Measurements from ENCODE around the gene GRIFIN.

Gene GRIFIN

GRCh38 chr7:2517678-2518507 is 41.7 kb upstream of the GRIFIN start:
- no peak overlapping the region for H3K4me3 ChIP-seq
- no peak for DNase-seq (ENCODE audit: low spot score in 2 of 2)
- in situ Hi-C loops (cut with MboI; ENCODE audit: low sequenced_read_pairs) = no loop called here
- H3K4me1 ChIP-seq = peaks cover 18% of the 10 kb centered on the region
- no peaks in the 10 kb centered on the region for H3K9me3 ChIP-seq
- no peaks in the 10 kb centered on the region for H3K27me3 ChIP-seq (ENCODE audit: low read depth)
- H3K36me3 ChIP-seq (replicated peaks) = no peaks in the 10 kb centered on the region

DNA sequence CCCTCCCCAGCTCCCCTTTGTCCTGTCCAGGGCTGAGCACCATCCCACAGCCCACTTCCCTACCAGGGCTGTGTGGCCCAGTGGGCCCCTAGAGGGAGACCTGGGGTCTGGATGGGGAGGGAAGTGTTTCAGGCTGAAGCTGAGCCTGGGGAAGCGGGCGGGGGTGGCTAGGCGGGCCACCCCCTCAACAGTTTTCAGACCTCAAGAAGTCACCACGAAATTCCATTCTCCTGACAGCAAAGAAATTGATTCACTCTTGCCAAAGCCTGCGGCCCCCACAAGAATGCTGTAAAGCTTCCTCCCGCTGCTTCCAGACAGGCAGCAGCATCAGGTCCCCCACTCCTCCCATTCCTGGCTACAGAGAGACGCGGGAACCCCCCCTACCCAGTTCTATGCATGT is 40.8 kb upstream of the GRIFIN start:
- H3K4me3 ChIP-seq = no peak overlapping the region
- DNase-seq (ENCODE audit: low spot score in 2 of 2) = no peak
- no peaks in the 10 kb centered on the region for H3K27me3 ChIP-seq (ENCODE audit: low read depth)
- in situ Hi-C loops (cut with MboI; ENCODE audit: low sequenced_read_pairs) = no loop called here
- H3K9me3 ChIP-seq = no peaks in the 10 kb centered on the region
- peaks cover 14% of the 10 kb centered on the region for H3K4me1 ChIP-seq
- no peaks in the 10 kb centered on the region for H3K36me3 ChIP-seq (replicated peaks)

- Histone ChIP-seq H3K4me1 (peaks cover 9% of the 10 kb centered on the region), H3K36me3 (replicated peaks) (no peaks in the 10 kb centered on the region), H3K9me3 (no peaks in the 10 kb centered on the region), H3K4me3 (no peak overlapping the region), H3K27me3 (ENCODE audit: low read depth) (no peaks in the 10 kb centered on the region)
- in situ Hi-C loops (cut with MboI; ENCODE audit: low sequenced_read_pairs) = no loop called here
- DNase-seq (ENCODE audit: low spot score in 2 of 2) = no peak
These were observed 40.0 kb upstream of the GRIFIN start for GRCh38 chr7:2516194-2516555.

DNA sequence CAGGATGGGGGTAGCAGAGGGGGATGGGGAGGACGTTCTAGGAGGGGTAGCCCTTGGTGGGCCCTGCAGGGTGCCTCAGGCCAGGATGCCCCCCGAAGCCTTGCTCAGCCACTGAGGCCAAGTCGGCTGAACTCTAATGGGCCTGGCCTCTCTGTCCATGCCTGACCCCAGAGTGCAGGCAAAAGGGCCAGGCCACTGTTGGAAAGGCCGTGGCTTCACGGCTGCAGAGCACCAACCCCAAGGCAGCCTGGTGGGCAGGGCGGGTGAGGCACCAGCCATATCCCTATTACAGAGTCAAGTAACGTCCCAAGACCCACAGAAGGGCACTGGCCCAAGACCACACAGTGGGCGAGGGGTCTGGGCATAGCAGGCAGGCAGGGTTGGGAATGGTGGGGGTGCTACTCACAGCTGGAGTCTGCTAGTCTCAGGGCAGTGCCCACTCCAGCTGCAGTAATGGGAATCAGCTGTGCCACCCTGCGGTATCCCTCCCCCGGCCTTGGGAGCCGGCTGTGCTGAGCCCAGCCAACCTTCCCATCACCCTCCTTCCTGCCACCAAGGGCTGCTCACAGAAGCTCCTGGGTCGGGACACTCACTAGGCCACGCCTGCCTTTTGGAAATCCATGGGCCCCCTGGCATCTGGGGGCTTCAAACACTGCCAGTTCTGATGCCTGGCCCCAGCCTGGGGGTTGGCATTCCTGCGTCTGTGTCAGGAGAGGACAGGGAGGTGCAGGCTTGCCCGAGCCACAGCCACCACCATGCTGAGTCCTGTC is 39.4 kb upstream of the GRIFIN start:
- in situ Hi-C loops (cut with MboI; ENCODE audit: low sequenced_read_pairs) = no loop called here
- Histone ChIP-seq H3K4me1 (peaks cover 8% of the 10 kb centered on the region), H3K36me3 (replicated peaks) (no peaks in the 10 kb centered on the region), H3K9me3 (no peaks in the 10 kb centered on the region), H3K4me3 (no peak overlapping the region), H3K27me3 (ENCODE audit: low read depth) (no peaks in the 10 kb centered on the region)
- no peak for DNase-seq (ENCODE audit: low spot score in 2 of 2)

DNA sequence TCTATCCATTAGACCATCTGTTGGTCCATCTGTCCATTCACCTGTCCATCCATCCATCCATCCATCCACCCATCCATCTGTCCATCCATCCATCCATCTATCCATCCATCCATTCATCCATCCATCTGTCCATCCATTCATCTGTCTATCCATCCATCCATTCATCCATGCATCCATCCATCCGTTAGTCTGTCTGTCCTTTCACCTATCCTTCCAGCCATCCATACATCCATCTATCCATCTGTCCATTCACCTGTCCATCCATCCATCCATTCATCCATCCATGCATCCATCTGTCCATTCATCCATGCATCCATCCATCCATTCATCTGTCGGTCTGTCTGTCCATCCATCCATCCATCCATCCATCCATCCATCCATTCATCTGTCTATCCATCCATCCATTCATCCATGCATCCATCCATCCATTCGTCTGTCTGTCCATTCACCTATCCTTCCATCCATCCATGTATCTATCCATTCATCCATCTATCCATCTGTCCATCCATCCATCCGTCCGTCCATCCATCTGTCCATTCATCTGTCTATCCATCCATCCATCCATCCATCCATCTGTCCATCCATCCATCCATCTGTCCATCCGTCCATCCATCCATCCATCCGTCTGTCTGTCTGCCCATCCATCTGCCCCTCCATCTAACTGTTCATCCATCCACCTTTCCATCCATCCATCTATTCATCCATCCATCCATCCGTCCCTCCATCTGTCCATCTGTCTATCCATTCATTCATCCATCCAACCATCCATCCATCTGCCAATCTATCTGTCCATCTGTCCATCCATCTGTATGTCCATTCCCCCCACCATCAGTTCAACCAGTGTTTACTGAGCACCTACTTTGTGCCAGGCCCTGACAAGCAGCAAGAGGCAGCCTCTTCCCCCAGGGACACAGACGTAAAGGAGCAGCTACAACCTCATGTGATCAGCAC is 38.5 kb upstream of the GRIFIN start:
- Histone ChIP-seq H3K4me3 (no peak overlapping the region), H3K36me3 (replicated peaks) (no peaks in the 10 kb centered on the region), H3K9me3 (no peaks in the 10 kb centered on the region), H3K4me1 (peaks cover 4% of the 10 kb centered on the region; the same call in 1 of the 2 replicates), H3K27me3 (ENCODE audit: low read depth) (no peaks in the 10 kb centered on the region)
- in situ Hi-C loops (cut with MboI; ENCODE audit: low sequenced_read_pairs) = no loop called here
- no peak for DNase-seq (ENCODE audit: low spot score in 2 of 2)

- Histone ChIP-seq H3K27me3 (ENCODE audit: low read depth) (no peaks in the 10 kb centered on the region), H3K9me3 (no peaks in the 10 kb centered on the region), H3K4me3 (no peak overlapping the region), H3K4me1 (no peaks in the 10 kb centered on the region), H3K36me3 (replicated peaks) (no peaks in the 10 kb centered on the region)
- in situ Hi-C loops (cut with MboI; ENCODE audit: low sequenced_read_pairs) = no loop called here
- no peak for DNase-seq (ENCODE audit: low spot score in 2 of 2)
These were observed 37.5 kb upstream of the GRIFIN start for GRCh38 chr7:2513702-2514101.

DNA sequence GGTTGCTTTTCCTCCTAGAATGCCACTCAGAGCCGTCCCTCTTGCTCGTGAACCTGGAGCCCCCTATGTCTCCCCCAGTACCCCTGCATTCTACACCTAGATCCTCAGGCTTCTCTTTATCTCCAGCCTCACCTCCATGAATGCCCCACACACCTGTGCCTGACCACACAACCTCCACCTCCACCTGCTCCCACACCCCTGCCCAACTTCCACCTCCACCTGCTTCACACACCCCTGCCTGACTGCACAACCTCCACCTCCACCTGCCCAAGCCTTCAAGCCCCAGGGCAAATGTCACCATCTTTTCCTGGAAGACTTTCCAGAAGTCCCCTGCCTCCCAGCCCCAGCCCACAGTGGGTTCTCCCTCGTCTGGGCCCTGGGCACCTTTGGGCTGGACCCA is 36.5 kb upstream of the GRIFIN start:
- in situ Hi-C loops (cut with MboI; ENCODE audit: low sequenced_read_pairs) = no loop called here
- H3K36me3 ChIP-seq (replicated peaks) = no peaks in the 10 kb centered on the region
- H3K4me1 ChIP-seq = no peaks in the 10 kb centered on the region
- H3K9me3 ChIP-seq = no peaks in the 10 kb centered on the region
- H3K4me3 ChIP-seq = no peak overlapping the region
- no peaks in the 10 kb centered on the region for H3K27me3 ChIP-seq (ENCODE audit: low read depth)
- no peak for DNase-seq (ENCODE audit: low spot score in 2 of 2)

GRCh38 chr7:2512179-2512661 is 36.0 kb upstream of the GRIFIN start:
- in situ Hi-C loops (cut with MboI; ENCODE audit: low sequenced_read_pairs) = no loop called here
- Histone ChIP-seq H3K4me1 (no peaks in the 10 kb centered on the region), H3K27me3 (ENCODE audit: low read depth) (no peaks in the 10 kb centered on the region), H3K9me3 (no peaks in the 10 kb centered on the region), H3K36me3 (replicated peaks) (no peaks in the 10 kb centered on the region), H3K4me3 (no peak overlapping the region)
- no peak for DNase-seq (ENCODE audit: low spot score in 2 of 2)

DNA sequence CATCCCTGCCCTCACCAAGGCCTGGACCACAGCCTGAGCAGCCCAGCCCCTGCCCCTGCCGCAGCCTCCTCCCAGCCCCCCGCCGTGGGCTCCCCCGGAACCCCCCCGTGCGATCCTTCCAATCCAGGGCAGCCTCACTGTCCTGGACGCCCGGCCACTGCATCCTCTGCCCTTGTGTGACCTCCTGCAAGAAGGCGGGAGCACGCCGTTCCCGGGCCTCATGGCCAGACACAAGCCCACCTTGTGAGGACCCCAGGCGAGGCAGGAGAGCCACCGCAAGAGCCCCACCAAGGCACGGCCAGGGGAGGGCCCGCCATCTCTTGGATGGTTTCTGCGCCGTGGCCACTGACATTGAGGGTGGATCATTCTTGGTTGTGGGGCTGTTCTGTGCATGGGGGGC is 35.6 kb upstream of the GRIFIN start:
- H3K36me3 ChIP-seq (replicated peaks) = no peaks in the 10 kb centered on the region
- H3K9me3 ChIP-seq = no peaks in the 10 kb centered on the region
- no peak for DNase-seq (ENCODE audit: low spot score in 2 of 2)
- H3K4me1 ChIP-seq = no peaks in the 10 kb centered on the region
- no peak overlapping the region for H3K4me3 ChIP-seq
- in situ Hi-C loops (cut with MboI; ENCODE audit: low sequenced_read_pairs) = no loop called here
- no peaks in the 10 kb centered on the region for H3K27me3 ChIP-seq (ENCODE audit: low read depth)

DNA sequence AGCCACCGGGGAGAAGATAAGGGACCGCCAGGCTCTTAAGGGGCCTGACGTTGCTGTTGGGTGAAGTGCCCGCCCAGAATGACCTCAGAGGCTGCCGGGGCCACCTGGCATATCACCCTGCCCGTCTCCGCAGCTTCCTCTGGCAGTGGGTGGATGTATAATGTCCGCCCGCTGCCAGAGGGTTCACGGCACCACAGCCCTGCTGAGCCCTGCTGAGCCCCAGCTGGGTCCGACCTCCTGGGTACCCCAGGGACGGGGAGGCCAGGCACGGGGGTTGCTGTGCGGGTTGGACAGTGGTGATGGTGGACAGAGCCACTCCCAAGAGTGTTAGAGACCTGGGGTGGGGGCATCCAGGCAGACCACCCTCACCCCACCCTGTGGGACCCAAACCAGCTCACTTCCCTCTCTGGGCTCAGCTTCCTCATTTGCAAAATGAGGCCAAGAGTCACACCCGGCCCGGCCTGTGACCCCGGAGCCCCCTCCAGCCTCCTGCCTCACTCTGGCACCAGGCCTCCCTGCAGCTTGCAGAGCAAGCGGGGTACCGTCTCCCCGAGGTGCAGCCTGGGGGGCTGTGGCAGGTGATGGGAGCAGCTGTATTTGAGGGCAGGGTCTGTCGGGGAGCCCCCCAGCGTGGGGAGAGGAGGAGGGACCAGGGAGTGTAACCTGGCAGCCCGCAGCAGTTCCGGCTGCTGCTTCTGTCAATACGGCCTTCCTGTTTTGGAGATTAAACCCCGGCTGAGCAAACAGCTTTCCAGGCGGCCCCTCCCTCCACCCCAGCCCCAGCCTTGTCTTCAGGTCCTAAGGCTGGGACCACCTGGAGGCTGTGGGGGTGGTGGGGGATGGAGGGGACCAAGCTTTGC is 34.9 kb upstream of the GRIFIN start:
- DNase-seq (ENCODE audit: low spot score in 2 of 2) = no peak
- no peaks in the 10 kb centered on the region for H3K4me1 ChIP-seq
- H3K4me3 ChIP-seq = no peak overlapping the region
- no peaks in the 10 kb centered on the region for H3K9me3 ChIP-seq
- in situ Hi-C loops (cut with MboI; ENCODE audit: low sequenced_read_pairs) = no loop called here
- no peaks in the 10 kb centered on the region for H3K27me3 ChIP-seq (ENCODE audit: low read depth)
- no peaks in the 10 kb centered on the region for H3K36me3 ChIP-seq (replicated peaks)

DNA sequence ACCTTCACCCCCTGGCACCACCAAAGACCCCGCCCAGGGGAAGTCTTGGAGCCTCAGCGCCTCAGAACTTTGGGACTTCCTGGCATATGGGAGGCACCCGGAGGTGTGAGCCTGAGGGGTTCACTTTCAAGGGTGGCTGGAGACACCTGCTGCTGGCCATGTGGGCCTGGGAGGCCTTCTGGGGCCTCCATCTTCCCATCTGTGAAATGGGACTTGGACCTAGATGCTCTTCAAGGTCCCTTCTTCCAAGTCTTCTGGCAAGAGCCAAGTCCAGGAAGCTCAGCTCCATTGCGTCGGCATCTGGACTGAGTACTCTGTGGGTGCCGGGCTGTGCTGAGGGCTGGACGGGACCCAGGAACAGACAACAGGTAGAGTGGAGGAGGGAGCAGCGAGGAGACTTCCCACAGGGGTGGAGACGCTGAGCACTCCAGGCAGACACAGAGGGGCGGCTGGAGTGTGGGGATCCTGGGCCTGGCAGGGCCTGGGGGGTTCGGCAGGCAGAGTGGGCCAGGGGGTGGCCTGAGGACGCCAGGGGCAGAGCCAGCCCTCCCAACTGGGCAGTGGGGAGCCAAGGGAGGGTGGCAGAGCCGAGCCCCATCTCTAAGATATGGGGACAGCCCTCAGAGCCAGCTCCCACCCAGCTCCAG is 34.1 kb upstream of the GRIFIN start:
- no peaks in the 10 kb centered on the region for H3K27me3 ChIP-seq (ENCODE audit: low read depth)
- no peaks in the 10 kb centered on the region for H3K36me3 ChIP-seq (replicated peaks)
- H3K4me1 ChIP-seq = no peaks in the 10 kb centered on the region
- in situ Hi-C loops (cut with MboI; ENCODE audit: low sequenced_read_pairs) = no loop called here
- H3K9me3 ChIP-seq = no peaks in the 10 kb centered on the region
- no peak for DNase-seq (ENCODE audit: low spot score in 2 of 2)
- H3K4me3 ChIP-seq = no peak overlapping the region

GRCh38 chr7:2509298-2509906 is 33.2 kb upstream of the GRIFIN start:
- in situ Hi-C loops (cut with MboI; ENCODE audit: low sequenced_read_pairs) = no loop called here
- no peaks in the 10 kb centered on the region for H3K9me3 ChIP-seq
- no peaks in the 10 kb centered on the region for H3K27me3 ChIP-seq (ENCODE audit: low read depth)
- H3K4me1 ChIP-seq = no peaks in the 10 kb centered on the region
- no peak for DNase-seq (ENCODE audit: low spot score in 2 of 2)
- H3K36me3 ChIP-seq (replicated peaks) = no peaks in the 10 kb centered on the region
- no peak overlapping the region for H3K4me3 ChIP-seq
